GM18517 (cell line): ENCODE data around the gene CAMKMT.
"Not testable (repeated sequence)": the region's sequence is repeated elsewhere in the genome, so short reads cannot be mapped to it uniquely, and the experiment has no call there.

Source experiments
- ATAC-seq: cut with Tn5 transposase; IDR thresholded peaks from one replicate; pipeline ENCODE4 v1.9.1; 2021; ENCODE audit warnings: mild to moderate bottlenecking, moderate library complexity; ENCODE audit not compliant: unreplicated experiment

Gene CAMKMT

DNA sequence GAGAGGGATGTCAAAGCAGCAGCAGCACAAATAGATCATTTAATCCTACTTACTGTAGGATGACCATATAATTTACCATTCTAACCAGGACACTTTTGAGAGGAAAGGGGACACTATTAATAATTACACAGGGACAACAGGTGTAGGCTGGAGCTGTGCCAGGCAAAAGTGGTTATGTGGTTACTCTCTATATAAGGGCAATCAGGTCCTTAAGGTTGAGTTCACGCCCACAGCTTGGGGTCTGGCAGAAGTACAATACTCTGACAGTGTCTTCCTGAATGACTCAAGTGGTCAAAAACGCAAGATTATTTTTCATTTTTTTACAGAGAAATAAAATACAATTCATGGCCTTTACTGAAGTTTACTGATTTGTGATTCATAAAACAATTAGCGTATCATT, 3.2 kb upstream of the CAMKMT start:
- no peak for ATAC-seq

DNA sequence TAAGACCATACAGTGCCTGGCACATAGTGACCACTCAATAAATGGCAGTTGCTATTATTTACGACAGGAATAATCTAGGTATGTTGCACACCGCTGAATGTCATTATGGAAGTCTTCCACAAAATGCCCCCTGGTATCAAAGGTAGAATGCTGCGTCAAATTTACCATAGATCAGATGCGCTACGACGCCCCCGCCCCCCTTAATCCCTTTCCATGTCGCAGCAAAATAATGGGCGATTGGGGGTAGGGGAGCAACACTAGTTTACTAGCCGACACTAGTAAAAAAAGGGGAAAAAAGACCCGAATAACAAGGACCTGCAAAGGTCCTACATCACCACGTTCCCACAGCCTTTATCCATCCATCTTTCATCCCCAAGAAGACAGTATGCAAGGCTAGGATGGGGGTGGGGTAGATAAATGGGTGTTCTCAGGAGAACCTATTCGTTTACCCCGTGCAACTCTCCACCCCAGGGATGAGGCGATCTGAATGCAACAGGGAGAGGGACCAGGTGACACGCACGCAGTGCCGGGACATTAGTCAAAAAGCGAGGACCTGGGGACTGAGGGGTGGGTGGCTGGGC, 908 bp upstream of the CAMKMT start:
- ATAC-seq = no peak

- peak; percentile 29 for ATAC-seq
Observed at GRCh38 chr2:44362207-44363015, 664 bp downstream of the CAMKMT start.

GRCh38 chr2:44364604-44365003, 2.9 kb downstream of the CAMKMT start:
- ATAC-seq = no peak

DNA sequence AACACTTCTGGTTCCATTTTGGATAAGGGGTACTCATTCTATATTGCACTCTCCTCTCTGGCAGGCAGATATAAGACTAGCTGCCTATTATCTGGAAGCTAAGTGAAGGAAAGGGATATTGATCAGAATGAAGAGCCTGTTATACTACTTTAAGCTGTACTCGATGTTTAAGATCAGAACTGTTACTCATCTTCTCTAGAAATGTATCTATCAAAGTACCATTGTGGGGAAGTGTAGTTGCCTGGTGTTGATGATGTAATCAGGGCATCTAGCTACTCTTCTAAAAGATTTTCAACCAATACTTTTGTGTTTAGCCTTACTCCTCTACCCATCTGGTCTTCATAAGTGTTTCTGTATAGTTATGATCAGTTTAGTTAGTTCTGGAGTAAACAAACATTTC, 5.8 kb downstream of the CAMKMT start:
- no peak for ATAC-seq

- no peak for ATAC-seq
Observed at GRCh38 chr2:44369392-44369791, 7.6 kb downstream of the CAMKMT start.

DNA sequence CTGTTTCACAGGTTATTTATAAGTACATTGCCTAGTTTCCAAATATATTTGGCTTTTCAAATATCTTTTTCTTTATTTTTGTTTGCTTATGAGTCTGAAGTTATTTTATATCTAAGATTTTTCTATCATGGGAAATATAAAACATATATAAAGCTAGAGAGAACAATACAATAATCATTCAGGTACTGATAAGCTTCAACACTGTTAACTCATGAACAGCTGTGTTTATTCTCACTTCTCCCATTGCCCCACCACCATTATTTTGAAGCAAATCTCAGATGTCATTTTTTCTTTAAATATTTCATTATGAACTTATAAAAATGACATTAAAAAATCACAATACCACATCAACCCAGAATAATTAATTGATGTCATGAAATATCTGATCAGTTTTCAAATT, 9.7 kb downstream of the CAMKMT start:
- no peak for ATAC-seq

DNA sequence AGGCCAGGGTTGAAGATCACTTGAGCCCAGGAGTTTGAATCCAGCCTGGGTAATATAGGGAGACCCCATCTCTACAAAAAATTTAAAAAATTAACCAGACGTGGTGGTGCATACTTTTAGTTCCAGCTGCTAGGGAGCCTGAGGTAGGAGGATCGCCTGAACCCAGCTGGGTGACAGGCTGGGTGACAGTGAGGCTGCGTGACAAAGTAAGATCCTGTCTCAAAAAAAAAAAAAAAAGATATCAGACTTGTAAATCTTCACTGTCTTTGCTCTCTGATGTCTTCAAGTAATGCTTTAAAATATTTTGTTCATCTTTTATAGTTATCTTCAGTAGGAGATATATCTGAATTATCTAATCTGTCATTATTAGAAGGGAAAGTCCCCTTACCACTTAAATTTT, 10.5 kb downstream of the CAMKMT start:
- ATAC-seq = no peak

DNA sequence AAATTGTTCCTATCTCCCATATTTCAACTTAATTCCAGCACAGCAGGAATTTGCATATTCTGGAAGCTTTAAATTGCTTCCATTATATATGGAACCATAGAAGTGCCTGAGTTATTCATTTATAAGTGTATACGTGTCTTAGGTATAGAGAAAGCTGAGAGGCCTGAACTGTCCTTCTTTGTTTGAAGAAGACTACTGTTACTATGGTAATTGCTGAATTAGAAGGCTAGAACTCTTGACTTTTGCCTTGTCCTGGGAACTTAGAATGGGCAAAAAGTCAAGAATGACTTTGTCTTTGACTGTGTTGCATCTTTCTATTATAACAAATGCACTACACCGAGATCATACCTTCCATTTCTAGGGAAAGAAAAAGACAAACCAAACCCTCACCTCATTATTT, 15.7 kb downstream of the CAMKMT start:
- ATAC-seq = no peak

GRCh38 chr2:44385226-44385625, 23.5 kb downstream of the CAMKMT start:
- not testable (repeated sequence) for ATAC-seq

DNA sequence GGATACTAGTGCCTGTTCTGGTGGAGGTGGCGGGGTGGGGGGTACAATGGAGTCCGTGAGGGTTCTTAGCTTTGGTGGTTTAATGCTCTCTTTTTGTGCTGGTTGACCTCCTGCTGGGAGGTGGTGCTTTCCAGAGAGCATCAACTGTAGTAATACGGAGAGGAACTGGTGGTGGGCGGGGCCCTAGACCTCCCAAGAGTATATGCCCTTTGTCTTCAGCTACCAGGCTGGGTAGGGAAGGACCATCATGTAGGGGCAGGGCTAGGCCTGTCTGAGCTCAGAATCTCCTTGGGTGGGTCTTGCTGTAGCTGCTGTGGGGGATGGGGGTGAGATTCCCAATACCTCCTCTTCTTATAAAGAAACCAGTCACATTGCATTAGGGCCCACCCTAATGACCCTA, 27.1 kb downstream of the CAMKMT start:
- no peak for ATAC-seq

GRCh38 chr2:44389895-44390294, 28.1 kb downstream of the CAMKMT start:
- ATAC-seq = no peak

DNA sequence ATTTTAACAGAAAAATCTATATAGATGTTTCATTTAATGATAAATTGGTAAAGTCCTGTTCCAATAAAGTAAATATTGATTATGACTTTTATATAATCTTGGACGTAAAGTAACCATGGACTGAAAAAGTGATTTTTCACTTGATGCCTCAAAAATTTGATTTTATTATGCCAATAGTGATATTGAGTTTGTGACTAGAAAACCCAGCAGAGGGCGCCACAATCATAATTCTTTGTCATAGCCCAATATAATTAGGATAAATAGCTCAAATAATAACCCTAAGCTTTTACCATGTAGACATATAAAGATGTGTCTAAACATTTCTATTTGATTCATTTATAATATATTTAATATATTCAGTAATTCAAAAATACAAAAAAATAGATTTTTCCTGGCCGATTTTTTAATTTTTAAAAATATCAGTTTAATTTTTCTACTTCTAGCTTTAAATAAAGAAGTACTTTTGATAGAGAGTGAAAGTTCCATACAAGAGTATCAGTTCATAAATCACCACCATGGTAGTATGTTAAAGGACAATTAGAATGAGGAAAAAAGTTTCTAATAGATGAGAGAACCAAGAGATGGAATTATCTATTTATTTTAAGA, 30.7 kb downstream of the CAMKMT start:
- ATAC-seq = no peak

GRCh38 chr2:44397447-44398175, 35.9 kb downstream of the CAMKMT start:
- ATAC-seq = no peak

GRCh38 chr2:44398243-44398897, 36.6 kb downstream of the CAMKMT start:
- no peak for ATAC-seq

- ATAC-seq = no peak
Observed at GRCh38 chr2:44420725-44421124, 59.0 kb downstream of the CAMKMT start.

- ATAC-seq = no peak
Observed at GRCh38 chr2:44424211-44424610, 62.5 kb downstream of the CAMKMT start.

GRCh38 chr2:44429034-44429433, 67.3 kb downstream of the CAMKMT start:
- ATAC-seq = no peak

GRCh38 chr2:44430342-44430741, 68.6 kb downstream of the CAMKMT start:
- ATAC-seq = no peak

GRCh38 chr2:44433895-44434294, 72.1 kb downstream of the CAMKMT start:
- ATAC-seq = no peak

- no peak for ATAC-seq
Observed at GRCh38 chr2:44441200-44441599, 79.5 kb downstream of the CAMKMT start.
